ENCODE results near the gene KCNK5. TPM values are rescaled to one million over a fixed set of nuclear protein-coding genes. Genes with fewer than 3 reads are reported as not detected.

The KCNK5 gene
- total RNA-seq, 4 donors from 2014 or later = 0.07 to 0.22 (median 0.20) TPM; not detected in 1

- no peaks in the 10 kb centered on the region for H3K4me1 ChIP-seq
- no peak for DNase-seq
- intact Hi-C loops (cut with DNase I; ENCODE audit: low total_unique reads) = no loop called here
- H3K27ac ChIP-seq = no peak overlapping the region
- H3K4me3 ChIP-seq = no peak overlapping the region
- ATAC-seq = no peak
- TF ChIP-seq POLR2A (IDR thresholded peaks at IDR 0.05) = no peak
- TF ChIP-seq, protein P1, sequence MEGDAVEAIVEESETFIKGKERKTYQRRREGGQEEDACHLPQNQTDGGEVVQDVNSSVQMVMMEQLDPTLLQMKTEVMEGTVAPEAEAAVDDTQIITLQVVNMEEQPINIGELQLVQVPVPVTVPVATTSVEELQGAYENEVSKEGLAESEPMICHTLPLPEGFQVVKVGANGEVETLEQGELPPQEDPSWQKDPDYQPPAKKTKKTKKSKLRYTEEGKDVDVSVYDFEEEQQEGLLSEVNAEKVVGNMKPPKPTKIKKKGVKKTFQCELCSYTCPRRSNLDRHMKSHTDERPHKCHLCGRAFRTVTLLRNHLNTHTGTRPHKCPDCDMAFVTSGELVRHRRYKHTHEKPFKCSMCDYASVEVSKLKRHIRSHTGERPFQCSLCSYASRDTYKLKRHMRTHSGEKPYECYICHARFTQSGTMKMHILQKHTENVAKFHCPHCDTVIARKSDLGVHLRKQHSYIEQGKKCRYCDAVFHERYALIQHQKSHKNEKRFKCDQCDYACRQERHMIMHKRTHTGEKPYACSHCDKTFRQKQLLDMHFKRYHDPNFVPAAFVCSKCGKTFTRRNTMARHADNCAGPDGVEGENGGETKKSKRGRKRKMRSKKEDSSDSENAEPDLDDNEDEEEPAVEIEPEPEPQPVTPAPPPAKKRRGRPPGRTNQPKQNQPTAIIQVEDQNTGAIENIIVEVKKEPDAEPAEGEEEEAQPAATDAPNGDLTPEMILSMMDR (IDR thresholded peaks at IDR 0.05 in 4 of 5, conservative IDR thresholded peaks at IDR 0.05 in 1 of 5) = no peak
- in situ Hi-C loops (cut with MboI; ENCODE audit: low sequenced_read_pairs in 4 of 4) = no loop called here
- no peaks in the 10 kb centered on the region for H3K36me3 ChIP-seq
- no peaks in the 10 kb centered on the region for H3K9me3 ChIP-seq
- H3K27me3 ChIP-seq = no peaks in the 10 kb centered on the region
These were observed 12.0 kb downstream of the KCNK5 start for GRCh38 chr6:39217177-39217864.

GRCh38 chr6:39215640-39216158 is 13.6 kb downstream of the KCNK5 start:
- in situ Hi-C loops (cut with MboI; ENCODE audit: low sequenced_read_pairs in 4 of 4) = no loop called here
- DNase-seq = no peak
- Histone ChIP-seq H3K27ac (no peak overlapping the region), H3K36me3 (no peaks in the 10 kb centered on the region), H3K4me1 (no peaks in the 10 kb centered on the region), H3K27me3 (no peaks in the 10 kb centered on the region), H3K4me3 (no peak overlapping the region), H3K9me3 (no peaks in the 10 kb centered on the region)
- intact Hi-C loops (cut with DNase I; ENCODE audit: low total_unique reads) = no loop called here
- TF ChIP-seq, protein P1 (IDR thresholded peaks at IDR 0.05 in 4 of 5, conservative IDR thresholded peaks at IDR 0.05 in 1 of 5) = no peak
- TF ChIP-seq POLR2A (IDR thresholded peaks at IDR 0.05) = no peak
- ATAC-seq = no peak

- ATAC-seq (no peak), DNase-seq (no peak)
- in situ Hi-C loops (cut with MboI; ENCODE audit: low sequenced_read_pairs in 4 of 4) = no loop called here
- no peaks in the 10 kb centered on the region for H3K36me3 ChIP-seq
- H3K4me1 ChIP-seq = no peaks in the 10 kb centered on the region
- no peaks in the 10 kb centered on the region for H3K9me3 ChIP-seq
- TF ChIP-seq POLR2A (IDR thresholded peaks at IDR 0.05) = no peak
- TF ChIP-seq, protein P1 (IDR thresholded peaks at IDR 0.05 in 4 of 5, conservative IDR thresholded peaks at IDR 0.05 in 1 of 5) = no peak
- H3K27ac ChIP-seq = no peak overlapping the region
- H3K27me3 ChIP-seq = no peaks in the 10 kb centered on the region
- H3K4me3 ChIP-seq = no peak overlapping the region
- intact Hi-C loops (cut with DNase I; ENCODE audit: low total_unique reads) = no loop called here
These were observed 14.2 kb downstream of the KCNK5 start for GRCh38 chr6:39214846-39215639.

DNA sequence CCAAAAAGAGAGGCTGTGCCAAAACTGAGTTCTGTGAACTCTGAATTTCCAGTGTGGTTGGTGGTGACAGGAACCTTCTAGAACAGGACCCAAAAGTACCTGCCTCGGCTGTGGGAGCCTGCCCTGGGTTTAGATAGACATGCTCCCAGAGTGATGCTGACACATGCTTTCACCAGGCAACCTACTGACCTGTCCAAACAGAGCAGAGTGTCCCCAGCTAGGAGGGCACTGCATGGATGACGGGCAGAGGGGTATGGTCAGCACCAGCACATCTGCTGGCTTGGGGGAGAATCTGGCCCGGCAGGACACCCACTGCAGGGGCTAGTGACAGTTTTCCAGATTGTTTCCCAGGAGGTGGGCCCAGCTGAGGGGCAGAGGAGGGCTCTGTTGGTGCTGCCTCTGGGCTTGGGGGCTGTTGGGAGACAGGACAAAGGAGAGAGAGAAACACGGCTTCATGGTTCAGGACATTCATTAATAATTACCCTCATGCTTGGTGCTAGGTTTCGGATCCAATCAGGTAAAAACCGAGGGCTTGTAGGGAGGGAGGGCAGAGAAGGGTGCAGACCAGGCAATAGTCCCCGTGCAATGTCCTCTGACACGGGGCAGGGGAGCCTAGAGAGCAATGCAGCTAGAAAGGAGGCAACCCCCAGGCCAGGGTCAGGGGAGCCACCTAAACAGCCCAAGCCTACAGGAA is 15.0 kb downstream of the KCNK5 start:
- Histone ChIP-seq H3K4me3 (no peak overlapping the region), H3K27ac (no peak overlapping the region), H3K9me3 (no peaks in the 10 kb centered on the region), H3K27me3 (no peaks in the 10 kb centered on the region), H3K4me1 (no peaks in the 10 kb centered on the region), H3K36me3 (no peaks in the 10 kb centered on the region)
- no peak for DNase-seq
- in situ Hi-C loops (cut with MboI; ENCODE audit: low sequenced_read_pairs in 4 of 4) = no loop called here
- intact Hi-C loops (cut with DNase I; ENCODE audit: low total_unique reads) = no loop called here
- TF ChIP-seq, protein P1 (IDR thresholded peaks at IDR 0.05 in 4 of 5, conservative IDR thresholded peaks at IDR 0.05 in 1 of 5) = no peak
- ATAC-seq = no peak

Measured in gastrocnemius medialis (tissue), 4 donors.